KMS-11 (cell line): Measurements from ENCODE around the gene DEFB128.

Experiments used
- H2AFZ ChIP-seq: fragments of 200-600 bp; sonication (generic); 2 replicates; pipeline ENCODE4 v1.6.1; 2016; ENCODE audit warnings: antibody characterized with exemption, mixed run types, low read depth
- H3K27ac ChIP-seq: fragments of 200-600 bp; sonication (generic); 2 replicates; pipeline ENCODE4 v1.6.1; 2016; ENCODE audit warnings: mild to moderate bottlenecking, mixed run types
- H3K27me3 ChIP-seq: fragments of 200-600 bp; sonication (generic); 2 replicates; pipeline ENCODE4 v1.6.1; 2017; ENCODE audit warnings: mild to moderate bottlenecking, low read depth, mixed run types, moderate library complexity; ENCODE audit not compliant: insufficient read depth
- H3K36me3 ChIP-seq: fragments of 200-600 bp; sonication (generic); 2 replicates; pipeline ENCODE4 v1.6.1; 2017; ENCODE audit warnings: mild to moderate bottlenecking, mixed run types; ENCODE audit not compliant: insufficient read depth
- H3K4me1 ChIP-seq: fragments of 200-600 bp; sonication (generic); 2 replicates; pipeline ENCODE4 v1.6.1; 2016; ENCODE audit warnings: mild to moderate bottlenecking, low read depth, mixed run types; ENCODE audit not compliant: poor library complexity, severe bottlenecking
- H3K4me2 ChIP-seq: fragments of 200-600 bp; sonication (generic); 2 replicates; pipeline ENCODE4 v1.7.0; 2016; ENCODE audit warnings: mild to moderate bottlenecking, mixed run types
- H3K4me3 ChIP-seq: fragments of 200-600 bp; sonication (generic); IDR thresholded peaks from 2 replicates; pipeline ENCODE4 v1.6.1; 2017; ENCODE audit warnings: low read depth, low read length, mixed read lengths; ENCODE audit not compliant: insufficient read depth
- H3K79me2 ChIP-seq: fragments of 200-600 bp; sonication (generic); 2 replicates; pipeline ENCODE4 v1.6.1; 2016; ENCODE audit warnings: low read depth, mixed run types; ENCODE audit not compliant: insufficient read depth
- H3K9ac ChIP-seq: fragments of 200-600 bp; sonication (generic); 2 replicates; pipeline ENCODE4 v1.6.1; 2016; ENCODE audit warnings: mild to moderate bottlenecking, mixed run types
- H4K20me1 ChIP-seq: fragments of 200-600 bp; sonication (generic); 2 replicates; pipeline ENCODE4 v1.6.1; 2016; ENCODE audit warnings: mild to moderate bottlenecking, mixed run types; ENCODE audit not compliant: insufficient read depth
- TF ChIP-seq, protein P1 (sequence below): fragments of 200-600 bp; sonication (generic); conservative IDR thresholded peaks from 2 replicates; pipeline ENCODE4 v1.6.1; 2017; ENCODE audit warnings: low read depth, mild to moderate bottlenecking, antibody characterized with exemption, low read length, moderate library complexity, mixed read lengths

Gene DEFB128

GRCh38 chr20:157154-157553, 32.4 kb downstream of the DEFB128 start, which contains the start of gene DEFB127:
DEFB127 (plus strand) TSS chr20:157454; CDS start chr20:157545, 91 bp downstream.
- no peak within 1 kb of the TSS for H3K9ac ChIP-seq
- no peaks in the 10 kb centered on the region for H3K79me2 ChIP-seq
- no peaks in the 10 kb centered on the region for H3K4me1 ChIP-seq
- H2AFZ ChIP-seq: no peak within 1 kb of the TSS
- H4K20me1 ChIP-seq: no peaks in the 10 kb centered on the region
- TF ChIP-seq, protein P1, sequence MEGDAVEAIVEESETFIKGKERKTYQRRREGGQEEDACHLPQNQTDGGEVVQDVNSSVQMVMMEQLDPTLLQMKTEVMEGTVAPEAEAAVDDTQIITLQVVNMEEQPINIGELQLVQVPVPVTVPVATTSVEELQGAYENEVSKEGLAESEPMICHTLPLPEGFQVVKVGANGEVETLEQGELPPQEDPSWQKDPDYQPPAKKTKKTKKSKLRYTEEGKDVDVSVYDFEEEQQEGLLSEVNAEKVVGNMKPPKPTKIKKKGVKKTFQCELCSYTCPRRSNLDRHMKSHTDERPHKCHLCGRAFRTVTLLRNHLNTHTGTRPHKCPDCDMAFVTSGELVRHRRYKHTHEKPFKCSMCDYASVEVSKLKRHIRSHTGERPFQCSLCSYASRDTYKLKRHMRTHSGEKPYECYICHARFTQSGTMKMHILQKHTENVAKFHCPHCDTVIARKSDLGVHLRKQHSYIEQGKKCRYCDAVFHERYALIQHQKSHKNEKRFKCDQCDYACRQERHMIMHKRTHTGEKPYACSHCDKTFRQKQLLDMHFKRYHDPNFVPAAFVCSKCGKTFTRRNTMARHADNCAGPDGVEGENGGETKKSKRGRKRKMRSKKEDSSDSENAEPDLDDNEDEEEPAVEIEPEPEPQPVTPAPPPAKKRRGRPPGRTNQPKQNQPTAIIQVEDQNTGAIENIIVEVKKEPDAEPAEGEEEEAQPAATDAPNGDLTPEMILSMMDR: no peak
- no peak within 1 kb of the TSS for H3K4me3 ChIP-seq
- H3K27me3 ChIP-seq: no peaks in the 10 kb centered on the region
- H3K4me2 ChIP-seq: no peak within 1 kb of the TSS
- no peak within 1 kb of the TSS for H3K27ac ChIP-seq
- H3K36me3 ChIP-seq: no peaks in the 10 kb centered on the region

DNA sequence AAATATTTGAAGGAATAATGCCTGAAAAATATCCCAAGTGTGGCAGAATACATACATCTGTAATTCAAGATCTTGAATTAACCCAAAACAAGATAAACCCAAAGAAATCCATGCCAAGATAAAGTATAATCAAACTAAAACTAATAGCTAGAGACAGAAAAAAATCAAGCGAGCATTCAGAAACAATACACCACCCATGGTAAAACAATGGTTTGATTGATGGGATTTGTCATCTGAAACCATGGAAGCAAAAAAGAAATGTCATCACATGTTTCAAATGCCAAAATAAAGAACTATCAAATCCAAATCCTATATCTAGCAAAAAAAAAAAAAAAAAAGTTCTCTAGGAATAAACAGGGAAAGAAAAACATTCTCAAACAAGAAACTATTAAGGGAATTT, 37.4 kb downstream of the DEFB128 start:
- Histone ChIP-seq H3K27ac (no peak overlapping the region), H3K27me3 (no peaks in the 10 kb centered on the region), H3K4me1 (no peaks in the 10 kb centered on the region), H2AFZ (no peak overlapping the region), H3K9ac (no peak overlapping the region), H3K4me3 (no peak overlapping the region), H3K79me2 (no peaks in the 10 kb centered on the region), H3K4me2 (no peak overlapping the region), H3K36me3 (no peaks in the 10 kb centered on the region), H4K20me1 (no peaks in the 10 kb centered on the region)
- TF ChIP-seq, protein P1: no peak

GRCh38 chr20:145877-146276, 43.6 kb downstream of the DEFB128 start:
- Histone ChIP-seq H3K27me3 (no peaks in the 10 kb centered on the region), H4K20me1 (no peaks in the 10 kb centered on the region), H3K79me2 (no peaks in the 10 kb centered on the region), H3K4me1 (no peaks in the 10 kb centered on the region), H3K4me3 (no peak overlapping the region), H3K9ac (no peak overlapping the region), H3K36me3 (no peaks in the 10 kb centered on the region), H2AFZ (no peak overlapping the region), H3K27ac (no peak overlapping the region), H3K4me2 (no peak overlapping the region)
- TF ChIP-seq, protein P1: no peak

GRCh38 chr20:142290-142689, 47.2 kb downstream of the DEFB128 start, which contains the start of gene DEFB126:
DEFB126 (plus strand) TSS chr20:142590; CDS start chr20:142629, 39 bp downstream.
- Histone ChIP-seq H3K36me3 (no peaks in the 10 kb centered on the region), H3K4me1 (no peaks in the 10 kb centered on the region), H4K20me1 (no peaks in the 10 kb centered on the region), H3K79me2 (no peaks in the 10 kb centered on the region), H3K4me2 (no peak within 1 kb of the TSS), H3K27ac (no peak within 1 kb of the TSS), H3K4me3 (no peak within 1 kb of the TSS), H2AFZ (no peak within 1 kb of the TSS), H3K27me3 (no peaks in the 10 kb centered on the region), H3K9ac (no peak within 1 kb of the TSS)
- TF ChIP-seq, protein P1: no peak
